ENCODE data around the gene SLCO4A1. TPM values are rescaled to one million over a fixed set of nuclear protein-coding genes. Genes with fewer than 3 reads are reported as not detected.

Gene SLCO4A1
- total and polyA plus RNA-seq, 2 donors (not counting 1 experiment from before 2014, with no cell fraction given): 2.1 to 79.5 TPM

GRCh38 chr20:62699296-62699695 is 57.0 kb downstream of the SLCO4A1 start:
- Histone ChIP-seq H3K27ac (ENCODE audit: low read length in 2 of 2) (no peak overlapping the region), H3K9me3 (ENCODE audit: control extremely low read depth in 1 of 3, control insufficient read depth in 2 of 3, insufficient read depth in 1 of 3, low read length in 2 of 3) (peaks cover 0 to 11% (median 0%) of the 10 kb centered on the region in 3 donors), H4K20me1 (ENCODE audit: control insufficient read depth, insufficient read depth, low read length, poor library complexity, severe bottlenecking) (no peaks in the 10 kb centered on the region), H3K79me2 (ENCODE audit: control insufficient read depth, insufficient read depth, low read length) (no peaks in the 10 kb centered on the region), H3K9ac (ENCODE audit: low read length) (no peak overlapping the region), H3K4me3 (ENCODE audit: control extremely low read depth in 1 of 5, extremely low read depth in 1 of 5, insufficient read depth in 1 of 5, low read depth in 2 of 5, low read length in 4 of 5) (no peak overlapping the region), H3K36me3 (replicated peaks in 1 of 2; ENCODE audit: control extremely low read depth in 1 of 2, control insufficient read depth in 1 of 2, extremely low read depth in 1 of 2, insufficient read depth in 2 of 2, low read length in 1 of 2) (no peaks in the 10 kb centered on the region), H3K4me2 (replicated peaks; ENCODE audit: low read depth, low read length, poor library complexity, severe bottlenecking) (no peak overlapping the region), H2AFZ (ENCODE audit: insufficient read depth, low read depth, low read length, poor library complexity, severe bottlenecking) (no peak overlapping the region), H3K4me1 (ENCODE audit: control insufficient read depth in 2 of 2, insufficient read depth in 2 of 2, low read length in 2 of 2) (no peaks in the 10 kb centered on the region), H3K27me3 (replicated peaks in 1 of 4; ENCODE audit: control extremely low read depth in 1 of 4, control insufficient read depth in 3 of 4, insufficient read depth in 4 of 4, low read length in 3 of 4) (peaks cover 0 to 3% (median 0%) of the 10 kb centered on the region in 4 experiments)
- DNase-seq: no peak
- POLR2A ChIA-PET: no interaction called here
- H3K27me3 Mint-ChIP-seq: peaks cover 11% of the 10 kb centered on the region
- intact Hi-C loops (cut with micrococcal nuclease): no loop called here
- CTCF ChIA-PET: no interaction called here
- TF ChIP-seq CTCF (IDR thresholded peaks at IDR 0.05): no peak
- no peak for TF ChIP-seq EZH2 (IDR thresholded peaks at IDR 0.05; ENCODE audit: borderline replicate concordance, insufficient read depth, low read depth, low read length, poor library complexity, severe bottlenecking)
- H3K27ac Mint-ChIP-seq: no peak overlapping the region
- WGBS (ENCODE audit: insufficient coverage): 92% methylated on average over 13 of the region's 19 CpGs
- no peak for ATAC-seq (ENCODE audit: low read depth)
- peaks cover 2% of the 10 kb centered on the region for H3K4me1 Mint-ChIP-seq
- H3K4me3 Mint-ChIP-seq: no peak overlapping the region
- H3K9me3 Mint-ChIP-seq (ENCODE audit: insufficient read depth): no peaks in the 10 kb centered on the region

GRCh38 chr20:62699741-62700140 is 57.4 kb downstream of the SLCO4A1 start:
- Histone ChIP-seq H2AFZ (ENCODE audit: insufficient read depth, low read depth, low read length, poor library complexity, severe bottlenecking) (no peak overlapping the region), H3K4me3 (ENCODE audit: control extremely low read depth in 1 of 5, extremely low read depth in 1 of 5, insufficient read depth in 1 of 5, low read depth in 2 of 5, low read length in 4 of 5) (no peak overlapping the region), H3K4me1 (ENCODE audit: control insufficient read depth in 2 of 2, insufficient read depth in 2 of 2, low read length in 2 of 2) (no peaks in the 10 kb centered on the region), H3K27ac (ENCODE audit: low read length in 2 of 2) (no peak overlapping the region), H3K36me3 (replicated peaks in 1 of 2; ENCODE audit: control extremely low read depth in 1 of 2, control insufficient read depth in 1 of 2, extremely low read depth in 1 of 2, insufficient read depth in 2 of 2, low read length in 1 of 2) (no peaks in the 10 kb centered on the region), H4K20me1 (ENCODE audit: control insufficient read depth, insufficient read depth, low read length, poor library complexity, severe bottlenecking) (no peaks in the 10 kb centered on the region), H3K9me3 (ENCODE audit: control extremely low read depth in 1 of 3, control insufficient read depth in 2 of 3, insufficient read depth in 1 of 3, low read length in 2 of 3) (peaks cover 0 to 11% (median 0%) of the 10 kb centered on the region in 3 donors), H3K4me2 (replicated peaks; ENCODE audit: low read depth, low read length, poor library complexity, severe bottlenecking) (no peak overlapping the region), H3K79me2 (ENCODE audit: control insufficient read depth, insufficient read depth, low read length) (no peaks in the 10 kb centered on the region), H3K27me3 (replicated peaks in 1 of 4; ENCODE audit: control extremely low read depth in 1 of 4, control insufficient read depth in 3 of 4, insufficient read depth in 4 of 4, low read length in 3 of 4) (peaks cover 0 to 3% (median 0%) of the 10 kb centered on the region in 4 experiments), H3K9ac (ENCODE audit: low read length) (no peak overlapping the region)
- ChIA-PET POLR2A (no interaction called here), CTCF (no interaction called here)
- Mint-ChIP-seq H3K27me3 (peaks cover 11% of the 10 kb centered on the region), H3K27ac (no peak overlapping the region), H3K4me3 (no peak overlapping the region), H3K4me1 (peaks cover 2% of the 10 kb centered on the region), H3K9me3 (ENCODE audit: insufficient read depth) (no peaks in the 10 kb centered on the region)
- TF ChIP-seq CTCF (IDR thresholded peaks at IDR 0.05) (no peak), EZH2 (IDR thresholded peaks at IDR 0.05; ENCODE audit: borderline replicate concordance, insufficient read depth, low read depth, low read length, poor library complexity, severe bottlenecking) (no peak)
- ATAC-seq (ENCODE audit: low read depth) (no peak), DNase-seq (no peak)
- 75% methylated on average over 10 of the region's 12 CpGs for WGBS (ENCODE audit: insufficient coverage)
- intact Hi-C loops (cut with micrococcal nuclease): no loop called here

All from B cell (primary cell).